Stimulated activated CD4-positive, alpha-beta T cell treated with anti-CD3 and anti-CD28 coated beads, Interleukin-15, amount 100 ng/mL, for 48 hours (primary cell): ENCODE data around the gene MUC4.

Experiments used
- DNase-seq, 2 donors: peaks; one replicate each; pipeline ENCODE4 v3.0.0-alpha.2; 2020; ENCODE audit warnings: low read depth in 2 of 2

The MUC4 gene

DNA sequence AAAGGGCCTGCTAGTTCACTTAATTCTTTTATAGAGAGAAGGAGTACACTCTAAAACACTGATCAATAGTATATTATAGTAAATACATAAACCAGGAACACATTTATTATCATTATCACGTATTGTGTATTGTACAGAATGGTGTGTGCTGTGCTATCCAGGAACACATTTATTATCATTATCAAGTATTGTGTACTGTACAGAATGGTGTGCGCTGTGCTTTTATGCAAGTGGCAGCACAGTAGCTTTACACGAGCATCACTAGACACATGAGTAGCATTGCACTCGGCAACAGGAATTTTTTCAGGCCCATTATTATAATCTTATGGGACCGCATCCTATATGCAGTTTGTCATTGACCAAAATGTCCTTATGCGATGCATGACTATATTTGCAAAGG, 111.9 kb downstream of the MUC4 start:
- no peak for DNase-seq

DNA sequence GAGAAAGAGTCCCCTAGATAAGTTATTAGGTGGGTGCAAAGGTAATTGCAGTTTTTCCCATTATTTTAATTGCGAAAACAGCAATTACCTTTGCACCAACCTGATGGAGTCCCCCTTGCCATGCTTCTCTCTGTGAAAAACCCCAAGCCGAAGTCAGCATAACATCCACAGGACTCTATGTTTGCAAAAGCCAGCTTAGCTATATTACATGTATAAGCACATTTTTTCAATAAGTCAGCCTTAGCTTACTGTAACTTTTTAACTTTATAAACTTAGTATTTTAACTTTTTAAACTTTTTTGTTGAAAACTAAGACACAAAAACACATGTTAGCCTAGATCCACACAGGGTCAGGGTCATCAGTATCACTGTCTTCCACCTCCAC, 112.3 kb downstream of the MUC4 start:
- DNase-seq = no peak

DNA sequence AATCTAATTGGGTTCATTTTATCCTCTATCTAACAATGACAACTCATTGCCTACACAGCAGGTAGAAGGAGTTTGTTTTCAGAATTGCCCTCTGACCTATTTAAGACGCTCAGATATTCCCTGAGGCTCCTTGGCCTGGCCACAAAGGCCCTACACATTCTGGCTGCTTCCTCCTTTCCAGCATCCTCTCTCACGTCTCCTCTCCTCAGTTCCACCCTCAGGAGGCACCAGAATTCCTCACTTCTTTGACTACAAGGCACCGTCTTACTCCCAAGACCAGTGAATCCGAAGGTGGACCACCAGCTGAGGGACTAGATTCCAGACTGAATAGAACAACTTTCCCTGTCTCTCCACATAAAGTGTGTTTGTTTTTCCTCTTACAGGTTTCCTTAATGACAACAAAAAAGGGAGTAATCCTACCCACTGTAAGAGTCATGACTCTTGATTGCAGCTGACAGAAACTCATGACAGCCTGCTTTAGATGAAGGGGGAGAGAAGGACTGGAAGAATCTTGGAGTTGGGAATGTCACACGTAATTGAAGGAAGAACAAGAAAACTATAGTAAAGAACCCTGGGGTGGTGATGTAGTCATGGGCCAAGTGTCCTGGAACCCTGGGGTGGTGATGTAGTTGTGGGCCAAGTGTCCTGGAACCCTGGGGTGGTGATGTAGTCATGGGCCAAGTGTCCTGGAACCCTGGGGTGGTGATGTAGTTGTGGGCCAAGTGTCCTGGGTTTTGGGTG, 112.9 kb downstream of the MUC4 start:
- DNase-seq = no peak

DNA sequence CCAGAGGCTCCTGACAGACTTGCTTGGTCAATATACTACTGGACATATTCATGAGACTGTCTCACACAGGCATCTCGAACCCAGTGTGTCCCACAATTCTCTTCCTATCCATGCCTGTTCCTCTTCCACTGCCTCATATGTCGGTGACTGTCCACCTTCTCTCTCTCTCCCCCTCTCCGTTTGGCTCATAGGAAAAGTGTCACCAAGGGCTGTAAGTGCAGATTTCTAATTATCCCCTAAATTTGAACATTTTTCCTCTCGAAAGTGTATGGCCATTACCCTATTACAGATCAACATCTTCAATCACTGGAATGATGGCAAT, 113.4 kb downstream of the MUC4 start:
- DNase-seq = no peak

DNA sequence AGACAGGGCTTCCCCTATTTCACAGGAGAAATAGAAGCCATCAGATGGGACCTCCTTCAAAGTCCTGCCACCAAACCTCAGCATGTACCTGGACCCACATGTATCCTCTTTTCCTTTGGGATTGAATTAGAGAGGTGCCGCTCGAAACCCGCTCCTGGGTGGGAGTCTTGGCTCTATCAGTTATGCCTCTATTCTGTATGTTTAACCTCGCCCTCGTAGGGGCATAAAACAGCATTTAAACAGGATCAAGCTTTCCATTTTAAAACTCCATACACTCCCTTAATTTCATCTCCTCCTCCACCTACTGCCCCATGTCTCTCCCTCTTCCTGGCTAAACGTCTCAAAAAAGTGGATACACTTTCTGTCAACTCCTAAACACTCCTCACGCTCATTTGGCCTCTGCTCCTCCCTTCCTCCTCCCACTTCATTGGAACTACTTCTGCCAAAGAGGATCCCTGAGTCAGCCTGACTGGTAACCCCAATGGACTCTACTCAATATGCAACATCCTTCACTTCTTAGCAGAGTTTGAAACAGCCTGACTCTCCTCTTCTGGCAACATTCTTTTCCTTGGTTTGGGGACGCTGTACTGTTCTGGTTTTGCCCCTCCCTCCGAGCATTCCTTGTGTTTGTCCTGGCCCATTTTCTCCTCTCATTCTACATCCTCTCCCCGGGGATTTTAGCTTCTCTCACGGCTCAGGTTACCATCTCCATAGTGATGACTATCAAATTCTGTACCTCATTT, 114.0 kb downstream of the MUC4 start:
- DNase-seq = no peak
